T-helper 1 cell treated with Interleukin-12 subunit alpha and Interleukin-12 subunit beta and Interleukin-4 antibody, amounts not matched to agents 30 μg/mL and 1 μg/mL, for 36 hours (primary cell): Measurements from ENCODE around the gene SNX9.
A peak's percentile ranks its signal among the peaks of the same experiment; 100 is the strongest.

Source experiments
- H3K27ac Mint-ChIP-seq: one replicate; pipeline ENCODE4 v1.8.0; 2021; ENCODE audit warnings: mild to moderate bottlenecking, mixed read lengths
- H3K27me3 Mint-ChIP-seq: one replicate; pipeline ENCODE4 v1.8.0; 2021; ENCODE audit warnings: low read depth, mixed read lengths
- H3K36me3 Mint-ChIP-seq: one replicate; pipeline ENCODE4 v1.8.0; 2021; ENCODE audit warnings: low read depth, mixed read lengths
- H3K4me1 Mint-ChIP-seq: one replicate; pipeline ENCODE4 v1.8.0; 2021; ENCODE audit warnings: low read depth, mixed read lengths
- H3K4me3 Mint-ChIP-seq: one replicate; pipeline ENCODE4 v1.8.0; 2021; ENCODE audit warnings: mild to moderate bottlenecking, moderate library complexity, mixed read lengths
- H3K9me3 Mint-ChIP-seq: one replicate; pipeline ENCODE4 v1.8.0; 2021; ENCODE audit warnings: mixed read lengths

SNX9 gene

DNA sequence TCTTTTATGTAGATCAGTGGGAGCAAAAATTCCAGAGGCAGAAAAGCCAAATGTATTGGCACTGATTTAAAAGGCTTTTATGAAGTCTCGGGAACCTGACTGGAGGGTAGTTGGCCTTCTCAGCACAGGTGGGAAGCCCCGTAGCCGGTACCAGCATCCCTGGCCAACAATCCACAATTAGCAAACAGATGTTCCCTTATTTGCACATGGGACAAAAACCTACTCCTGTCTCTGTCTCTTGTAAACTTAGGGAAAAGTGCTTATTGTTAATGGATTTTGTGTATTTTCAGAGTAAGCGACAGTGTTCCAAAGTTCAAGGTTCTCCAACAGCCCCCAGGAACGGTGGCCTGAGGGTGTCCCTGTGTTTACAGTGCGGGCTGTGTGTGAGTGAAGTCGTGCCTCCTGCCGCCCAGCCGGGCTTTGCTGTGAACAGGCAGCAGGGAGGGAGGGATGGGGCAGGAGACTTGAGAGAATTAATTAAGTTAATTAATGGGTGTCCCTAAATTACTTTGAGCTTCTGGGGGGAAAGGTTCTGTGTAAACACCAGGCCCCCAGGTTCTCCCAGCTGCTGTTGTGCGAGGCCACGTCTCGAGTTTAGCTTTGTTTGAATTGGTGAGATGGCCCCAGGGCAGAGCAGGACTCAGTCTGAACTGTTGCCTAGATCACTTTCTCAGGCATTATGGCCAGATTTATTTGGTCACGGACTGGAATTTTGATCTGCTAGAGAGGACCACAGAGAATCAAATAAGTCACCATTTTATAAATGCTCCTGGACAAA lies 162.5 kb downstream of the SNX9 start:
- H3K27ac Mint-ChIP-seq, result no peak overlapping the region
- H3K4me3 Mint-ChIP-seq, result no peak overlapping the region
- peaks cover 50% of the 10 kb centered on the region for H3K4me1 Mint-ChIP-seq

DNA sequence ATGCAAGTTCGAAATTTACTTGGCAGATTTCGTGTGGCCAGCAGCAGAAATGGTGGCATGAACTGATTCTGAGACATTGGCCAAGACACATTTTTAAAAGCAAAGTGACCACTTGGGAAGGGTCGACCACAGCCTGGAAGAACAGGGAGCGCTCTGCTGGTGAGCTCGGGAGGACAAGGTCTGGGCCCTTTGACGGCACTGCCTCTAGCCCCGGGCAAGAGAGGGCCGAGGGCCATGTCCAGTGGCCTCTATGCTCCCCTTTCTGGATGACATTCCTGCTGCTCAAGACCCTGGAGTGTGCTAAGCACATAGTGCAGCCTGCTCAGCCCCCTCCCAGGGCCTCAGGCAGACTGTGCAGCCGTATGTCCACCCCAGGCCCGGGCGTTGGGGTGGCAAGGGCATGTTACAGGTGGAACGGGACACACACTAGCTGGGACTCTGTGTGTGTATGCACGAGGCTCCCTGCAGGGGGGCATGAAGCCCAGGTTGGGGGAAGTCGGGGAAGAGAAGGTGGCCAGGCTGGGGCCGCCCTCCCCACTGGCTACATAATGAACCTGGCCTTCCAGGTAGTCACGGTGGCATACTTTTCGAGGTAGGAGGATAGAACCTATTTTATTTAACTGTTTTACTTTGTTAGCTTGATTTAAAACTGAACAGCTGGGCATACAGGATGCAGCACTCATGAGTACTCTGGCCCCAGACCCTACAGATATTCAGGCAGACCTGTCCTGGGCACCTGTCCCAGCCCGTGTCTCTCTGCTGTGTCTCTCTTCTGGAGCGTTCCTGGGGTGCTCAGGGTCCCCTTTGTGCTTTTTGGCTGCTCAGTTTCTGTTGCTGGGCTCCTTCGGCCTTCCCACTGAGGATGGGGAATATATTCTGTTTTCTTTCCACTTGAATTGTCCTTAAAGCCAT lies 165.0 kb downstream of the SNX9 start:
- no peak overlapping the region for H3K4me3 Mint-ChIP-seq
- H3K27me3 Mint-ChIP-seq, result no peaks in the 10 kb centered on the region
- peaks cover 48% of the 10 kb centered on the region for H3K4me1 Mint-ChIP-seq
- no peaks in the 10 kb centered on the region for H3K9me3 Mint-ChIP-seq
- H3K27ac Mint-ChIP-seq, result no peak overlapping the region
- H3K36me3 Mint-ChIP-seq, result peaks cover 12% of the 10 kb centered on the region

More for the DNA sequence above, 162.5 kb downstream of the SNX9 start:
- H3K36me3 Mint-ChIP-seq, result peaks cover 5% of the 10 kb centered on the region
- peaks cover 2% of the 10 kb centered on the region for H3K27me3 Mint-ChIP-seq
- no peaks in the 10 kb centered on the region for H3K9me3 Mint-ChIP-seq

GRCh38 chr6:157988700-157989063 lies 165.6 kb downstream of the SNX9 start:
- Mint-ChIP-seq H3K9me3 (no peaks in the 10 kb centered on the region), H3K27ac (no peak overlapping the region), H3K36me3 (peaks cover 9% of the 10 kb centered on the region), H3K27me3 (no peaks in the 10 kb centered on the region), H3K4me3 (no peak overlapping the region), H3K4me1 (peaks cover 47% of the 10 kb centered on the region)

- no peaks in the 10 kb centered on the region for H3K27me3 Mint-ChIP-seq
- peaks cover 38% of the 10 kb centered on the region for H3K4me1 Mint-ChIP-seq
- no peak overlapping the region for H3K27ac Mint-ChIP-seq
- H3K4me3 Mint-ChIP-seq, result no peak overlapping the region
- peaks cover 9% of the 10 kb centered on the region for H3K36me3 Mint-ChIP-seq
- H3K9me3 Mint-ChIP-seq, result no peaks in the 10 kb centered on the region
Observed at GRCh38 chr6:157989541-157990289, 166.7 kb downstream of the SNX9 start.

DNA sequence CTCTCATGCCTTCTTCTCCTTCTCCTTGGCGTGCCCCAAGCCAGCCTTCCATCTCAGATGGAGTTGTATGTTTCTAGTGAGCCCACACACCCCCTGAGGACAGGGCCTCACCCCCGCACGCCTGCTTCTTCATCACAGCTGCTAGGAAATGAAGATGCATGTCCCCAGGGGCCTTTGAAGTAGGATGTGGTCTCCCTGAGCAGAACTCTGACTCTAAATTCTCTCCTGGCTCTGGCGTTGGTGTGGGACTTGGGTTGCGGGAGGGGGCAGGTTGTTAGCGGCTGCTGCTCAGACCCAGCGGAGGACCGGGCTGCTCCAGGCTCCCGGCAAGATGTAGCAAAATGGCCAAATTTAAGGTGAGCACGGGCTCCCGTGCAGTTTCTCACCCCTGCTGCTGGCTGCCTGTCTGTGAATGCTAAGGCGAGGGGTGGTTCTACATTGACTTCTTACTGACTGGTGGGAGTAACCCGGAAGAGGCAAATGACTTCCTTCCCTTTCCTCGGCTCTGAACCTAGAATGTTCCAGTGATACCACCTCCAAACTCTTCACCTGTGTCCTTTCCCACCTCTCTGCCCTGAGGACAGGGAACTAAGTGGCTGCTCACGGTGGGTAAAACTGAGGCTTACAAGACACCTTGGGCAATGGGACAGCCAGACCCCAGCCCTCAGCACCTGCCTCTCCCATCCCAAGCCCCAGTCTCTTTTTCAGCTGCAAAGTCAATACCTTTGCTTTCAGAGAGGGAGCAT lies 167.4 kb downstream of the SNX9 start:
- Mint-ChIP-seq H3K4me1 (peaks cover 32% of the 10 kb centered on the region), H3K36me3 (peaks cover 9% of the 10 kb centered on the region), H3K27ac (peak overlapping the region; percentile 88), H3K4me3 (peak overlapping the region; percentile 73), H3K27me3 (no peaks in the 10 kb centered on the region), H3K9me3 (no peaks in the 10 kb centered on the region)

DNA sequence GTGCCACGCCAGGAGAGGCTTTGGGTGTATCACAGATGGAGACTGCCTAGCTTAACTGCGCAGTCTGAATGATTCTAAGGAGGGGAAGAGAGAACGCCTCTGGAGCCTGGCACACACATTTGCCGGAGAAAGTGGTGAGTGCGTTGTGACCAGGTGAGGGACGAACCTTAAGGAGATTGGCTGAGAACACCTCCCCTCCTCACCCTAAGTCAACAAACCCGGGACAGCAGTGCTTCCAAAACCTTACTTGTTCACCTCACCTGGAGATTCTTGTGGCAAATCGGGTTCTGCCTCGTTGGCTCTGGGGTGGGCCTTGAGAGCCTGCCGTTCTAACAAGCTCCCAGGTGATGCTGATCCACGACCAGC lies 168.0 kb downstream of the SNX9 start:
- no peaks in the 10 kb centered on the region for H3K27me3 Mint-ChIP-seq
- H3K27ac Mint-ChIP-seq, result no peak overlapping the region
- H3K9me3 Mint-ChIP-seq, result no peaks in the 10 kb centered on the region
- no peak overlapping the region for H3K4me3 Mint-ChIP-seq
- peaks cover 9% of the 10 kb centered on the region for H3K36me3 Mint-ChIP-seq
- H3K4me1 Mint-ChIP-seq, result peaks cover 34% of the 10 kb centered on the region

DNA sequence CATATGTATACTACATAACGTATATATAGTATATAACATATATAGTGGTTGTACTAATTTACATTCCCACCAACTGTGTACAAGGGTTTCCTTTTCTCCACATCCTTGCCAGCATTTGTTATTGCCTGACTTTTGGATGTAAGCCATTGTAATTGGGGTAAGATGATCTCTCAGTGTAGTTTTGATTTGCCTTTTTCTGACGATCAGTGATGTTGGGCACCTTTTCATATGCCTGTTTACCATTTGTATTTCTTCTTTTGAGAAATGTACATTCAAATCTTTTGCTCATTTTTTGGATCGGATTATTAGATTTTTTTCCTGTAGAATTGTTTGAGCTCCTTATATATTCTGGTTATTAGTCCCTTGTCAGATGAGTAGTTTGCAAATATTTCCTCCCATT lies 170.0 kb downstream of the SNX9 start:
- no peak overlapping the region for H3K4me3 Mint-ChIP-seq
- no peak overlapping the region for H3K27ac Mint-ChIP-seq
- peaks cover 41% of the 10 kb centered on the region for H3K4me1 Mint-ChIP-seq
- H3K36me3 Mint-ChIP-seq, result peaks cover 16% of the 10 kb centered on the region
- H3K9me3 Mint-ChIP-seq, result no peaks in the 10 kb centered on the region
- H3K27me3 Mint-ChIP-seq, result no peaks in the 10 kb centered on the region

DNA sequence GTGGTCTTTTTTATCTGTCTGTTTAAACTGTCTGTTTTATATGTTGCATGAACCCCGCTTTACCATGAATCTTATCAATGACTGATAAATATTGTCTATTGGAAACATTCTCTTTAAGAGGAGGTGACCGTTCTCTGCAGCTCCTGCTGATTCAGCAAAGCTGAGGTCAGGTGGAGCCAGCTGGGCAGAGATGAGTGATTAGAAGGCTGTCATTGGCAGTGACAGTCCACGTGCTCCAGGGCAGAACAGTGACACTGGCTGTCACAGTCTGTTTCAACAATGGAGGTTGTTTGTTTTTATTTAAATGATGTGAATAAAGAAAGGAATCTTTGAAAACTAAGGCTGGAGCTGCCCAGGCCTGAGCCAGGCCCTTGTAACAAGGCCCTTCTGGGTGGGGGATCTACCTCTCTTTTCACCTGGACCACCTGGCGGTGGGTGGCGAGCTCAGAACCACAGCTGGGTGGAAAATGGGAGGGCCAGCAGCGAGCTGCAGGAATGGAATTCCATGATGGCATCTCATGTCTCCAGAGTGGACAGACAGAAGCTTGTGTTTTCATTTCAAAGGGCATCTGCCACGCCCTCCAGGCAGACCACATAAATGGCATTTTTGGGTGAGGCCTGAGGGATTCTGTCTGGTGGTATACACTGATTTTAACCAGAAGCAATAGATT lies 171.2 kb downstream of the SNX9 start:
- H3K27ac Mint-ChIP-seq, result no peak overlapping the region
- H3K4me3 Mint-ChIP-seq, result no peak overlapping the region
- H3K4me1 Mint-ChIP-seq, result peaks cover 40% of the 10 kb centered on the region
- peaks cover 16% of the 10 kb centered on the region for H3K36me3 Mint-ChIP-seq
- no peaks in the 10 kb centered on the region for H3K27me3 Mint-ChIP-seq
- H3K9me3 Mint-ChIP-seq, result no peaks in the 10 kb centered on the region
